Activated CD4-positive, alpha-beta T cell treated with anti-CD3 and anti-CD28 coated beads, Interleukin-2, amount 10 ng/mL, durations not matched to agents 7 days and 5 days (primary cell): ENCODE results near the gene RPS10. TPM values are rescaled to one million over a fixed set of nuclear protein-coding genes. Genes with fewer than 3 reads are reported as not detected.

Experiments used
- CTCF ChIA-PET: fragments of 350-600 bp; sonication (Branson Sonifier 250); formaldehyde crosslinking; loops from one replicate; lab custom pipeline; 2021; ENCODE audit warnings: antibody characterized with exemption; lab: Charles Lee
- POLR2A ChIA-PET: fragments of 350-600 bp; sonication (Branson Sonifier 250); formaldehyde crosslinking; loops from one replicate; lab custom pipeline; 2021; ENCODE audit warnings: antibody characterized with exemption; lab: Charles Lee
- DNase-seq: peaks from one replicate; pipeline ENCODE4 v3.0.0-alpha.2; 2020
- H3K27ac Mint-ChIP-seq: one replicate; pipeline ENCODE4 v1.8.0; 2021; ENCODE audit warnings: mild to moderate bottlenecking, moderate library complexity, mixed read lengths
- H3K27me3 Mint-ChIP-seq: one replicate; pipeline ENCODE4 v1.8.0; 2021; ENCODE audit warnings: mixed read lengths
- H3K36me3 Mint-ChIP-seq: one replicate; pipeline ENCODE4 v1.8.0; 2021; ENCODE audit warnings: low read depth, mixed read lengths
- H3K4me1 Mint-ChIP-seq: one replicate; pipeline ENCODE4 v1.8.0; 2021; ENCODE audit warnings: mixed read lengths
- H3K4me3 Mint-ChIP-seq: one replicate; pipeline ENCODE4 v1.8.0; 2021; ENCODE audit warnings: mild to moderate bottlenecking, moderate library complexity, mixed read lengths
- H3K9me3 Mint-ChIP-seq: one replicate; pipeline ENCODE4 v1.8.0; 2021; ENCODE audit warnings: mixed read lengths
- total RNA-seq, 2 experiments: library from RNA; stranded (reverse); gene quantifications; one replicate each; pipeline ENCODE4 v1.2.3, GENCODE V29; 2021

RPS10 gene
- total RNA-seq, 2 experiments from 2014 or later = 1,606 to 1,644 TPM

DNA sequence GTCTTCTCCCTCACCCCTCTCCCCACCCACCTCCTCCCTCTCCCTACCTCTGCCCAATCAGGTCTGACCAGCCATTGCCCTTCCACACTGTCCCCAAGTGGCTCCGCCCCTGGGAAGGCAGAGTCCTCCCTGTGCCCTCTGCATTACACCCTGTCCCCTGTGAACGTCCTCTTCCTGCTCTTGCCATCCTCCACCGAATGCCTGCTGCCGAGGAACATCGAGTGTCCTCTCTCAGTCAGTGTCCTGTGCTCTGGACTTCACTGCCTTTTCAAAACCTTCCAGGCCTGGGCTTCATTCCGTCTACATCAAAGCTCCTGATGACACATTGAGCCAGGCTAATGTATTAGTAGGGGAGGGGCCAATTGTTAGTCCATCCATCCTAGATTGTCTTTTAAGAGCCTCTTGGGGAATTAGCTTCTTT, 36.7 kb upstream of the RPS10 start:
- no peak for DNase-seq
- Mint-ChIP-seq H3K36me3 (no peaks in the 10 kb centered on the region), H3K27me3 (peaks cover 31% of the 10 kb centered on the region), H3K4me1 (peaks cover 6% of the 10 kb centered on the region), H3K4me3 (no peak overlapping the region), H3K9me3 (no peaks in the 10 kb centered on the region), H3K27ac (peak overlapping the region; percentile 41)
- CTCF ChIA-PET = interaction anchor here (0.7 kb wide), 1 partner anchor 47 kb away, joined by 3 read pairs; no protein-coding TSS in a partner anchor
- POLR2A ChIA-PET = no interaction called here

DNA sequence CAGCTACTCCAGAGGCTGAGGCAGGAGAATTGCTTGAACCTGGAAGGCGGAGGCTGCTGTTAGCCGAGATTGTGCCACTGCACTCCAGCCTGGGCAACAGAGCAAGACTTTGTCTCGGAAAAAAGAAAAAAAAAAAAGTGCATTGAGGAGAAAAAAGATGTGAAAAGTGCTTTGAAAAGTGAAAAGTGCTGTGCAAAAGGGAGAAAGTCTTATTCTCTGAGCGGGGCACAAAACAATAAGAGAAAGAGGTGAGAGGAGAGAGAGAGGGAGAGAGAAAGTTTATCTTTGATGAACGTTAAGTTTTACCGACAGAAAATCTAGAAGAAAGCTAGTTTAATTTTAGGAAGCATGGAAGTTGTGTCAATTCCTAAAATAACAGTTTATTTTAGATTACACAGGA, 36.1 kb upstream of the RPS10 start:
- H3K9me3 Mint-ChIP-seq = no peaks in the 10 kb centered on the region
- no peaks in the 10 kb centered on the region for H3K36me3 Mint-ChIP-seq
- H3K27me3 Mint-ChIP-seq = peaks cover 28% of the 10 kb centered on the region
- ChIA-PET POLR2A (no interaction called here), CTCF (interaction anchor here (0.7 kb wide), 1 partner anchor 46 kb away, joined by 3 read pairs; no protein-coding TSS in a partner anchor)
- peaks cover 6% of the 10 kb centered on the region for H3K4me1 Mint-ChIP-seq
- H3K27ac Mint-ChIP-seq = no peak overlapping the region
- no peak overlapping the region for H3K4me3 Mint-ChIP-seq
- no peak for DNase-seq

DNA sequence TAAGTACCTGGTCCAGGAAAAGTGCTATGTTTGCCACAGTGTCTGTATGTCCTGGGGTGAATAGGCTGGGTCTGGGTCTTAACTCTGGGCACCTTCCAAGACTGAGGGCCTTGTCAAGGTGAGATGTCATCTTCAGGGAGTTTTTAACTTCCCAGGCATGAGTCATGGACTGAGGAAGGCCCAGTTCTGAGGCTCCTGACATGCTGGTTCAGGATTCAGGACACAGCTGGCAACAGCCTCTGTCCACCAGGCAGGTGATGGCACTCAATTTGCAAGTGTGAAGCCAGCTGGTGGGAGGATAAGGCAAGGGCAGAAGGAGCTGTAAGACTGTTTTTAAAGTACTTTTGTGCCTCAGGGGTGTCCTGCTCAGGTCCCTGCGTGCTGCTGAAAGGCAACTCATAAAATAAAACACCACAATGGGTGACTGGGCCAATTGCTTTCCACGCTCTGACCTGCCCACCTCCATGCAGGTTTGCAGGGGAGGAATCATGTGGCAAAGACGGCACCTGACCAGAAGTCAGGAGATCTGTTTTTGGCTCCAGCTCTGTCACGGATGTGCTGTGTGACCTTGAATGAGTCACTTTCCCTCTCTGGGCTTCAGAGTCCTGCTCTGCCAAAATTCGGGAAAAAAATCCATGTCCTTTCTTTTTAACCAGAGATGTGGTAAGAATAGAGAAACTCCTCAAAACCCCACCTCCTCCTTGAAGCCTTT, 35.1 kb upstream of the RPS10 start:
- CTCF ChIA-PET = interaction anchor here (0.7 to 3.5 kb wide), 7 partner anchors 8 to 316 kb away, joined by 3 to 21 read pairs (median 3); no protein-coding TSS in a partner anchor

DNA sequence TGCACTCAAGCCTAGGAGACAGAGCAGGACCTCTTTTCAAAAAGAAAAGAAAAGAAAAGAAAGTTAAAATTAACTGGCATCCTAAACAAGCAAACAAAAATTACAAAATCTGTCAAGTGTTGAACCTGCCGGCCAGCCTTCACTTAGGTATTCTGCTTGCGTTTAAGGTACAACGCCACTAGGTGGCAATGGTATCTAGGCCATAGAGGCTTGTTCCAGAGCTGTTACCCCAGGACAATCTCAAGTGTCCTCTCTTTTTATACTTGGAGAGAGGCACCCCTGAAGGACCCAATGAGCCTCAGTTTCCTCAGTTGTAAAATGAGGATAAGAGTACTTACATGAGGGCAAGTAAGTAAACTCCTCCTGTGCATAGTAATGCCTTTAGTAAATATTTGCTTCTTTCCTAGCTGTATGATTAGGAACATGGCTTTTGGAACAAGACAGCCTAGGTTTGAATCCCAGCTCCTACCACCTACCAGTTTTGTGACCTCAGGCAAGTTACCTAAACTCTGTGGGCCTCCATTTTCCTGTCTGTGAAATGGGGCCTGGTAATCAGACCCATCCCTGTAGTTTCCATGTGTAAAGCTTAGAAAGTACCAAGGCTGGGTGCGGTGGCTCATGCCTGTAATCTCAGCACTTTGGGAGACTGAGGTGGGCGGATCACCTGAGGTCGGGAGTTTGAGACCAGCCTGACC, 34.2 kb upstream of the RPS10 start:
- no peaks in the 10 kb centered on the region for H3K36me3 Mint-ChIP-seq
- POLR2A ChIA-PET = interaction anchor here (1.0 kb wide), 1 partner anchor 149 kb away, joined by 3 read pairs; no protein-coding TSS in a partner anchor

More for the DNA sequence above, 35.1 kb upstream of the RPS10 start:
- peaks cover 21% of the 10 kb centered on the region for H3K27me3 Mint-ChIP-seq
- no peaks in the 10 kb centered on the region for H3K36me3 Mint-ChIP-seq
- H3K9me3 Mint-ChIP-seq = no peaks in the 10 kb centered on the region
- H3K4me3 Mint-ChIP-seq = no peak overlapping the region
- H3K4me1 Mint-ChIP-seq = peaks cover 6% of the 10 kb centered on the region
- DNase-seq = no peak
- H3K27ac Mint-ChIP-seq = no peak overlapping the region
- POLR2A ChIA-PET = no interaction called here

DNA sequence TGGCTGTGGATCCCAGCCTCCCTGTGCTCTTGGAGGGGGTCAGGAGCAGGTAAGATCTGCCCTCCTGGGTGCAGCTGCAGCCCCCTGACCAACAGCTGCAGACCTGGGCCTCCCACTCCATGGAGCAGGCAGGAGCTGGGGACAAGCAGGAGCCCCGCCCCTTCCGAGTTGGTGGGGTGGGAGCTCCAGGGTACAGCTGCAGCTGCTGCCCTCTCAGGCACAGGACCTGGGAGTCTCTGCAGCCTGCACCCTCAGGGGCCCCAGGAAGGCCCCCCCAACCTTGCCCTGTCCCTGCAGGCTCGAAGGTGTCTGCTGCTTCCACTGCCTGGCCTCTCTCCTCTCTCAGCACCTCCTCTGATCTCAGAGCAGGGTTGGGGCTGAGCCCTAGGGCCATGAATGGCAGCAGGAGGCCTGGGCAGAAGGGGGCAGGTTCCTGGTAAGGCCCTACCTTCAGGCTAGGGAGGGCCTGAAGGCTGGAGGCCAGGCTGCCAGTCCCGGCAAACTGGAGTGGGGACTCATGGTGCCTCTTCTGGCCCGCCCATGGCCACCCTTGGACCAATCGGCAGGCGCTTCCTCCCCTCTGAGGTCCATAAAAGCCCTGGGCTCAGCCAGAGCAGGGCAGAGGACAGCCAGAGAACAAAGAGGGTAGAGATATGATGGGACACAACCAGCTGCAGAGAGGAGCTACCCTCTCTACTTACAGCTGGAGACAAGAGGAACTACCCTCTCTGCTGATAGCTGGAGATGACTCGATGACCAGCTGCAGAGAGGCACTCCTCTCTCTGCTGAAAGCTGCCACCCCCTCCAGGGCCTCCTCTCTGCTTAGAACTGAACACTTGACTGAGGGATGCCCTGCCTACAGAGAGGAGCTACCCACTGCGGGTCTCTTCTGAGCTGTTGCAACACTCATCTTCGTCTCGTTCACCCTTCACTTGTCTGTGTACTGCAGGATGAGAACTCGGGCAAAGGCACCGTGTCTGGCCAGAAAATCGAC, 32.2 kb upstream of the RPS10 start:
- no peak overlapping the region for H3K4me3 Mint-ChIP-seq
- H3K36me3 Mint-ChIP-seq = no peaks in the 10 kb centered on the region
- CTCF ChIA-PET = interaction anchor here (1.1 to 3.5 kb wide), 5 partner anchors 10 to 262 kb away, joined by 3 to 21 read pairs (median 3); no protein-coding TSS in a partner anchor
- H3K4me1 Mint-ChIP-seq = no peaks in the 10 kb centered on the region
- no peak for DNase-seq
- H3K27me3 Mint-ChIP-seq = peaks cover 3% of the 10 kb centered on the region
- H3K9me3 Mint-ChIP-seq = no peaks in the 10 kb centered on the region
- POLR2A ChIA-PET = no interaction called here
- no peak overlapping the region for H3K27ac Mint-ChIP-seq

More for the DNA sequence above, 34.2 kb upstream of the RPS10 start:
- no peak overlapping the region for H3K4me3 Mint-ChIP-seq
- no peak overlapping the region for H3K27ac Mint-ChIP-seq
- peak; percentile 64 for DNase-seq
- H3K27me3 Mint-ChIP-seq = peaks cover 15% of the 10 kb centered on the region
- peaks cover under 1% of the 10 kb centered on the region for H3K4me1 Mint-ChIP-seq
- H3K9me3 Mint-ChIP-seq = no peaks in the 10 kb centered on the region
- CTCF ChIA-PET = interaction anchor here (0.6 to 3.5 kb wide), 17 partner anchors 9 to 593 kb away, joined by 3 to 21 read pairs (median 4); no protein-coding TSS in a partner anchor

DNA sequence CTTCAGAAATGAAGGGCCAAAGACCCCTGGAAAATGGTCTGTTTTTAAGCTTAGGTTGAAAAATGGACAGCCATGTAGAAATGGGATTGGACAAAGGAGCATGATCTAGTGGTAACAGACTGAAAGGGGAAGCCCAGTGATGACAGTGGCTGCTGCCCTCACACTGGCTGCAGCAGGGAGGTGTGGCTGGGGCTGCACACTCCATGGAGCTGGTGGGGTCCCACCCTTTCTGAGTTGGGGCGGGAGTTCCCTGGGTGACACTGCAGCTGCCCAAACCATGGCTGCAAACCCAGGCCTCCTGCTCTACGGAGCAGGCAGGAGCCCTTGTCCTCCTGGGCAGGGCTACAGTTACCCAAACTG, 31.5 kb upstream of the RPS10 start:
- Mint-ChIP-seq H3K4me3 (no peak overlapping the region), H3K27ac (no peak overlapping the region), H3K9me3 (no peaks in the 10 kb centered on the region), H3K4me1 (no peaks in the 10 kb centered on the region), H3K36me3 (no peaks in the 10 kb centered on the region), H3K27me3 (no peaks in the 10 kb centered on the region)
- no peak for DNase-seq
- POLR2A ChIA-PET = no interaction called here
- CTCF ChIA-PET = interaction anchor here (3.5 kb wide), 1 partner anchor 151 kb away, joined by 21 read pairs; no protein-coding TSS in a partner anchor

DNA sequence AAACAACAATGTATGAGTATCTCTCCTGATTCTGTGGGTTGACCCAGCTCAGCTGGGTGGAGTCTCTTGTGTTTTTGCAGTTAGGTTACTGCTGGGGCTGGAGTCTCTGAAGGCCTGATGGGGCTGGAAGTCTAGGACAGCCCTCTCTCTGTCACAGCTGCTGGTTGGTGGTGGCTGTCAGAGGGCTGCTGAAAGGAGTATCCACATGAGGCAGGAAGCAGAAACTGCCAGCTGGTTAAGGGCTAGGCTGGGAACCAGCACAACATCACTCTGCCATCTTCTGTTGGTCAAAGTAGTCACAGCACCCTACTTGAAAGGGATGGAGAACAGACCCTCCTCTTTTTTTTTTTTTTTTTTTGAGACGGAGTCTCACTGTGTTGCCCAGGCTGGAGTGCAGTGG, 30.0 kb upstream of the RPS10 start:
- no peaks in the 10 kb centered on the region for H3K9me3 Mint-ChIP-seq
- no peaks in the 10 kb centered on the region for H3K4me1 Mint-ChIP-seq
- ChIA-PET POLR2A (no interaction called here), CTCF (interaction anchor here (0.6 to 1.7 kb wide), 2 partner anchors 152 to 154 kb away, joined by 4 read pairs; no protein-coding TSS in a partner anchor)
- no peak for DNase-seq
- H3K4me3 Mint-ChIP-seq = no peak overlapping the region
- no peaks in the 10 kb centered on the region for H3K36me3 Mint-ChIP-seq
- no peak overlapping the region for H3K27ac Mint-ChIP-seq
- no peaks in the 10 kb centered on the region for H3K27me3 Mint-ChIP-seq

DNA sequence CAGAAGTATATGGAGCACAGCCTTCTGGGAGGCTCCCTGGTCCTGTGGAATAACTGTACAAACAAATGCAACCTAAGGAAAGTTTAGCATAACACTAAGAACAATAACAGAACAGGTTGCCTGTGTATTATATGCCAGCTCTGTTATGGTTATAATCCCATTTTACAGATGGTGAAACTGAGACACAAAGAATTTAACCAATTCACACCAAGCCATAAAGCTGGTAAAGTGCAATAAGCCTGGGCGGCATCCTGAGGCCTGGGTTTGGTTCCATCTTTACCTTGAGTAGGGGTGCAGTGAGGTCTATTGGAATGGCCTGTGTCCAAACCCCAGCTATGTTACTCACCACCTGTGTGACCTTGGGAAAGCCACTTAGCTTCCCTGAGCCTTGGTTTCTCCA, 25.3 kb upstream of the RPS10 start:
- ChIA-PET CTCF (interaction anchor here (1.6 kb wide), 1 partner anchor 8 kb away, joined by 4 read pairs; no protein-coding TSS in a partner anchor), POLR2A (no interaction called here)
- Mint-ChIP-seq H3K4me1 (no peaks in the 10 kb centered on the region), H3K27me3 (peaks cover 2% of the 10 kb centered on the region), H3K9me3 (no peaks in the 10 kb centered on the region), H3K4me3 (no peak overlapping the region), H3K36me3 (no peaks in the 10 kb centered on the region), H3K27ac (no peak overlapping the region)
- no peak for DNase-seq

DNA sequence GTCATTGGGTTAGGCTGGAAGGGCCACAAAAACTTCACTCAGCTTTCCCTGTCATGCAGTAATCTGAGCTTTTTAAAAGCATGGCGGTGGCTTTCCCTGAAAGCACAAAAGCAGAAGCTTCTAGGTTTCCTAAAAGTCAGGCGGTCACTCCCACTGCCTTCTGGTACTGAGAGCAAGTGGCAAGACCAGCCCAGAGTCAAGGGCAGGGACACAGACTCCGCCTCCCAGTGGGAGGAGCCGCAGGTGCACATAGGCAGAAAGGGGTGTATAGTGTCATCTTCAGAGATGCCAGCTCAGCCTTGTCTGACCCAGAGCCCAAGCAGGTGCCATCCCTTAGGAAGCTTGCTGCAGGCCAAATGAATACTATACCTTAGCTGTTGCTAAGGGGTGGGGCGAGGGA, 22.0 kb upstream of the RPS10 start:
- ChIA-PET CTCF (interaction anchor here (1.0 to 1.2 kb wide), 2 partner anchors 11 to 12 kb away, joined by 3 to 4 read pairs; no protein-coding TSS in a partner anchor), POLR2A (no interaction called here)
- Mint-ChIP-seq H3K4me3 (no peak overlapping the region), H3K27ac (no peak overlapping the region), H3K4me1 (no peaks in the 10 kb centered on the region), H3K27me3 (peaks cover 7% of the 10 kb centered on the region), H3K9me3 (no peaks in the 10 kb centered on the region), H3K36me3 (no peaks in the 10 kb centered on the region)
- no peak for DNase-seq

DNA sequence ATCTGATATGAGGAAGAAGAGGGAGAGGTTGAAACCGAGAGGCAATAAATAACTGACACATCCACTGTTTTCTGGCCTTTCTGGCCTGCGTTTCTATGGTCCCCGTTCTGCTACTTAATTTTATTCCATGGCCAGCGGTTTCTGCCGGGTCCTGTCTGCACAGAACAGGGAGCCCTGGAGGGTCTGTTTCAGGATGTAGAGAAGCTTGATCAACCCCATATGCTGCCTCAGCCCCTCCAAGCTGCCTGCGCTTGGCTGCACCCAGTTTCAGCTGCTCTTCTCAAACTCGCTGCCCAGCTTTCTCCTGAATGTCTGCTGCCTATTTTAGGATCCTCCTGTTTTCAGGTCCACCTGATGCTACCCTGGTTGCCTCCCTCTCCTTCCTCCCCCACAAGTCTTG, 21.5 kb upstream of the RPS10 start:
- Mint-ChIP-seq H3K27me3 (peaks cover 7% of the 10 kb centered on the region), H3K9me3 (no peaks in the 10 kb centered on the region), H3K4me1 (no peaks in the 10 kb centered on the region), H3K27ac (no peak overlapping the region), H3K4me3 (no peak overlapping the region), H3K36me3 (no peaks in the 10 kb centered on the region)
- no peak for DNase-seq
- POLR2A ChIA-PET = interaction anchor here (0.7 kb wide), 1 partner anchor 178 kb away, joined by 4 read pairs; no protein-coding TSS in a partner anchor
- CTCF ChIA-PET = interaction anchor here (1.0 to 1.2 kb wide), 2 partner anchors 11 to 13 kb away, joined by 3 to 4 read pairs; no protein-coding TSS in a partner anchor

DNA sequence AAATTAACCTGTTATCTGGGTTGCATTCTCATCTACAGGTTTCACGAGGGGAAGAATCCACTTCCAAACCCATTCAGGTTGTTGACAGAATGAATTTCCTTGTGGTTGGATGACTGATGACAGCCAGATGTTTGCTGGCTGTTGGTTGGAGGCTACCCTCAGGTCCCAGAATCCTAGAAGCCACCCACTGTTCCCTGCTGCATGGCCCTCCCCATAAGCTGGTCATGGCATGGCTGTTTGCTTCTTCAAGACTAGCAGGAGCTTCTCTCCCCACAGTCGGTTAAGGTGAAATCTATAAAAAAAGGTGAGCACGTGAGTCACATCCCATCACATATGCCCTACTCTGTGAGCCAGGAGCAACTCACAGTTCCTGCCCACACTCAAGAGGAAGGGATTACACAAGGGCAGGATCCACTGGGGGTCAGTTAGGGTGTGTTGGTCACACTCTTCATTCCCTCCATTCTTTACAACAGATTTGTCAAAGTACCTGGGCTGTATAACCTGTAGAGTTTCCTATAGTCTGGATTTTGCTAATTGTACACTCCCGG, 19.5 kb upstream of the RPS10 start:
- Mint-ChIP-seq H3K9me3 (no peaks in the 10 kb centered on the region), H3K27me3 (peaks cover 7% of the 10 kb centered on the region), H3K4me1 (peaks cover 2% of the 10 kb centered on the region), H3K4me3 (no peak overlapping the region), H3K27ac (no peak overlapping the region), H3K36me3 (no peaks in the 10 kb centered on the region)
- ChIA-PET CTCF (no interaction called here), POLR2A (no interaction called here)
- DNase-seq = no peak

DNA sequence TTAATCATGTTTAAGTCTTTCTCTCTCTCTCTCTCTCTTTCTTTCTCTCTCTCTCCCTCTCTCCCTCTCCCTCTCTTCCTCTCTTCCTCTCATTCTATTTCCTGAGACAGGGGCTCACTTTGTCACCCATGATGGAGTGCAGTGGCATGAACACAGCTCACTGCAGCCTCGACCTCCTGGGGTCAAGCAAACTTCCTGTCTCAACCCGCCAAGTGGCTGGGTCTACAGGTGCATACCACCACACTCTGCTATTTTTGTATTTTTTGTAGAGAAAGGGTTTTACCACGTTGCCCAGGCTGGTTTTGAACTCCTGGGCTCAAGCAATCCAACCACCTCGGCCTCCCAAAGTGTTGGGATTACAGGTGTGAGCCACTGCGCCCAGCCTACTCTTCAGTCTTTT, 15.7 kb upstream of the RPS10 start:
- ChIA-PET POLR2A (interaction anchor here (0.7 kb wide), 1 partner anchor 141 kb away, joined by 6 read pairs; no protein-coding TSS in a partner anchor), CTCF (no interaction called here)
- H3K36me3 Mint-ChIP-seq = no peaks in the 10 kb centered on the region
- H3K27me3 Mint-ChIP-seq = peaks cover 5% of the 10 kb centered on the region
- H3K4me1 Mint-ChIP-seq = peaks cover 2% of the 10 kb centered on the region
- DNase-seq = no peak
- H3K4me3 Mint-ChIP-seq = no peak overlapping the region
- peaks cover 7% of the 10 kb centered on the region for H3K9me3 Mint-ChIP-seq
- H3K27ac Mint-ChIP-seq = no peak overlapping the region
